Hematopoietic multipotent progenitor cell (in vitro differentiated cells): ENCODE data around the gene RAB5B. TPM values are rescaled to one million over a fixed set of nuclear protein-coding genes. Genes with fewer than 3 reads are reported as not detected.
"Not testable (repeated sequence)": the region's sequence is repeated elsewhere in the genome, so short reads cannot be mapped to it uniquely, and the experiment has no call there.

ENCODE experiments used
- DNase-seq, 3 donors: peaks; one replicate each; pipeline ENCODE4 v3.0.0-alpha.2; 2011 to 2015; ENCODE audit warnings: low read depth in 2 of 3, low spot score in 2 of 3
- total RNA-seq: library from RNA; depleted of rRNA; stranded (reverse); fragments of >200 nt; gene quantifications from one replicate; pipeline ENCODE4 v1.2.3, GENCODE V29; 2012

RAB5B gene
- total RNA-seq, 1 donor: 39.9 TPM

GRCh38 chr12:55981882-55982281 lies 8.0 kb downstream of the RAB5B start:
- not testable (repeated sequence) for DNase-seq

GRCh38 chr12:55982319-55982936 lies 8.6 kb downstream of the RAB5B start:
- no peak for DNase-seq

- DNase-seq: peak in 1 of 3 donors; percentile 35
Measured at GRCh38 chr12:55983232-55983842, 9.5 kb downstream of the RAB5B start.

GRCh38 chr12:55984861-55985260 lies 11.0 kb downstream of the RAB5B start:
- DNase-seq: no peak

- DNase-seq: no peak
Measured at GRCh38 chr12:55985341-55985740, 11.5 kb downstream of the RAB5B start.

- DNase-seq: not testable (repeated sequence)
Measured at GRCh38 chr12:55985976-55986375, 12.1 kb downstream of the RAB5B start.

- DNase-seq: no peak
Measured at GRCh38 chr12:55991110-55991509, 17.2 kb downstream of the RAB5B start.

GRCh38 chr12:55993230-55993853 lies 19.5 kb downstream of the RAB5B start:
- no peak for DNase-seq

- DNase-seq: no peak
Measured at GRCh38 chr12:55995366-55995765, 21.5 kb downstream of the RAB5B start.

- peak; percentile 53 to 87 (median 72) for DNase-seq
Measured at GRCh38 chr12:55996201-55996714, 22.4 kb downstream of the RAB5B start.

- peak in 2 of 3 donors; percentile 83 to 92 for DNase-seq
Measured at GRCh38 chr12:55996715-55997534, 23.0 kb downstream of the RAB5B start, which contains the start of gene SUOX. Gene SUOX, plus strand, starts transcription at chr12:55997276. Its CDS starts 4,946 bp downstream, at chr12:56002222.

GRCh38 chr12:55997535-55997859 lies 23.6 kb downstream of the RAB5B start:
- no peak for DNase-seq

GRCh38 chr12:55999522-55999921 lies 25.6 kb downstream of the RAB5B start:
- DNase-seq: not testable (repeated sequence)

GRCh38 chr12:55999999-56000540 lies 26.2 kb downstream of the RAB5B start:
- not testable (repeated sequence) for DNase-seq

- no peak for DNase-seq
Measured at GRCh38 chr12:56001487-56002100, 27.7 kb downstream of the RAB5B start.

GRCh38 chr12:56003376-56003775 lies 29.5 kb downstream of the RAB5B start:
- not testable (repeated sequence) for DNase-seq

GRCh38 chr12:56004211-56004610 lies 30.3 kb downstream of the RAB5B start:
- no peak for DNase-seq

- DNase-seq: peak in 2 of 3 donors; percentile 37 to 54
Measured at GRCh38 chr12:56007564-56008559, 34.0 kb downstream of the RAB5B start.

- DNase-seq: no peak
Measured at GRCh38 chr12:56010111-56010570, 36.3 kb downstream of the RAB5B start.
